Lower leg skin (tissue), 4 donors: Measurements from ENCODE around the gene LGR4. TPM values are rescaled to one million over a fixed set of nuclear protein-coding genes. Genes with fewer than 3 reads are reported as not detected.

ENCODE experiments used
- DNase-seq, 2 donors: peaks; one replicate each; pipeline ENCODE4 v3.0.0-alpha.2; 2019; ENCODE audit warnings: low spot score in 2 of 2
- H3K4me3 ChIP-seq: fragments of 200-600 bp; sonication (generic); 2 replicates; pipeline ENCODE4 v1.5.1; 2017; ENCODE audit warnings: mild to moderate bottlenecking, low read depth; ENCODE audit not compliant: poor library complexity, severe bottlenecking
- CTCF ChIP-seq, 3 donors: fragments of 450-650 bp; IDR thresholded peaks; one replicate each; pipeline ENCODE4 v1.5.1; 2016; ENCODE audit warnings: antibody characterized with exemption in 3 of 3, mild to moderate bottlenecking in 3 of 3, moderate library complexity in 2 of 3
- POLR2A ChIP-seq, 2 donors: fragments of 450-650 bp; IDR thresholded peaks; one replicate each; pipeline ENCODE4 v1.6.1; 2016 to 2017; ENCODE audit warnings: antibody characterized with exemption in 2 of 2, mild to moderate bottlenecking in 1 of 2, moderate library complexity in 1 of 2
- WGBS, 2 donors: methylation state at CpG; one replicate each; pipeline ENCODE4 v1.1.5; 2018; 5-methylcytosine and 5-hydroxymethylcytosine counted together
- intact Hi-C: fragments of 100-400 bp; cut with DNase I; formaldehyde crosslinking; loops from one replicate; pipeline ENCODE4 v1.15.0; 2023; ENCODE audit warnings: low total_unique reads
- total RNA-seq, 4 donors: library from RNA; depleted of rRNA; stranded (reverse); fragments of >200 nt; gene quantifications; one replicate each; pipeline ENCODE4 v1.1.0, GENCODE V29; 2016

Gene LGR4
- total RNA-seq, 4 donors from 2014 or later, result 32.0 to 70.2 (median 50.4) TPM

- DNase-seq, result no peak
- H3K4me3 ChIP-seq, result no peak overlapping the region
- 70 to 72% methylated on average over 4 of the region's 4 CpGs for WGBS, 2 donors
- intact Hi-C loops, result no loop called here
- TF ChIP-seq CTCF (IDR thresholded peaks at IDR 0.05) (no peak), POLR2A (IDR thresholded peaks at IDR 0.05) (no peak)
Measured at GRCh38 chr11:27386181-27386845, 86.3 kb downstream of the LGR4 start.

GRCh38 chr11:27385245-27385644, 87.3 kb downstream of the LGR4 start:
- TF ChIP-seq POLR2A (IDR thresholded peaks at IDR 0.05) (no peak), CTCF (IDR thresholded peaks at IDR 0.05) (no peak)
- intact Hi-C loops, result no loop called here
- DNase-seq, result no peak
- 53 to 67% methylated on average over 5 of the region's 5 CpGs for WGBS, 2 donors
- no peak overlapping the region for H3K4me3 ChIP-seq

GRCh38 chr11:27384227-27384626, 88.4 kb downstream of the LGR4 start:
- no peak for DNase-seq
- H3K4me3 ChIP-seq, result no peak overlapping the region
- TF ChIP-seq CTCF (IDR thresholded peaks at IDR 0.05), result no peak
- intact Hi-C loops, result no loop called here

GRCh38 chr11:27383645-27384044, 88.9 kb downstream of the LGR4 start:
- intact Hi-C loops, result no loop called here
- TF ChIP-seq CTCF (IDR thresholded peaks at IDR 0.05) (no peak), POLR2A (IDR thresholded peaks at IDR 0.05) (no peak)

GRCh38 chr11:27381238-27381666, 91.3 kb downstream of the LGR4 start:
- intact Hi-C loops, result no loop called here
- WGBS, 2 donors, result 84 to 90% methylated on average over 5 of the region's 5 CpGs
- H3K4me3 ChIP-seq, result no peak overlapping the region
- DNase-seq, result no peak
- TF ChIP-seq POLR2A (IDR thresholded peaks at IDR 0.05) (no peak), CTCF (IDR thresholded peaks at IDR 0.05) (no peak)

More at GRCh38 chr11:27383645-27384044, 88.9 kb downstream of the LGR4 start:
- 52 to 59% methylated on average over 1 of the region's 1 CpG for WGBS, 2 donors
- no peak overlapping the region for H3K4me3 ChIP-seq
- no peak for DNase-seq

- whole genome bisulfite sequencing, 2 donors, result 99% methylated on average over 2 of the region's 2 CpGs
- TF ChIP-seq CTCF (IDR thresholded peaks at IDR 0.05) (no peak), POLR2A (IDR thresholded peaks at IDR 0.05) (no peak)
- DNase-seq, result no peak
- intact Hi-C loops, result no loop called here
- H3K4me3 ChIP-seq, result no peak overlapping the region
Measured at GRCh38 chr11:27380771-27381170, 91.8 kb downstream of the LGR4 start.
